Regular cardiac myocyte (primary cell): ENCODE results near the gene PARP9. TPM values are rescaled to one million over a fixed set of nuclear protein-coding genes. Genes with fewer than 3 reads are reported as not detected.

ENCODE experiments used
- total RNA-seq: library from RNA; depleted of rRNA; stranded (reverse); fragments of >200 nt; gene quantifications from 2 replicates; pipeline ENCODE4 v1.2.3, GENCODE V29; 2014

PARP9 gene
- total RNA-seq = 15.7 and 17.2 TPM in 2 replicates

GRCh38 chr3:122564155-122564912 lies at the start of gene PARP9, which contains the start of gene DTX3L:
PARP9 (minus strand) TSS chr3:122564300; CDS start chr3:122559620, 4,680 bp downstream.
DTX3L (plus strand) TSS chr3:122564338; CDS start chr3:122564427, 89 bp downstream.

GRCh38 chr3:122577409-122578031 lies 13.4 kb upstream of the PARP9 start, which contains the start of gene PARP15:
PARP15 (plus strand) TSS chr3:122577650; CDS start chr3:122577668, 18 bp downstream.

GRCh38 chr3:122514123-122515019 lies 49.7 kb downstream of the PARP9 start, which contains the start of gene KPNA1:
KPNA1 (minus strand) TSS chr3:122514939; CDS start chr3:122496565, 18,374 bp downstream.

Other genes with a start within 250 kb of the PARP9 start
- gene CSTA, start 239.1 kb downstream of the PARP9 start, total RNA-seq = 0.58 and 2.0 TPM in 2 replicates
- 29.3 and 53.5 TPM in 2 replicates for gene MIX23, start 181.1 kb downstream of the PARP9 start, total RNA-seq
- gene FAM162A, start 180.1 kb downstream of the PARP9 start, total RNA-seq = 20.1 and 33.0 TPM in 2 replicates
- 4.2 and 5.0 TPM in 2 replicates for gene WDR5B, start 148.2 kb downstream of the PARP9 start, total RNA-seq
- gene KPNA1, start 49.4 kb downstream of the PARP9 start, total RNA-seq = 21.4 and 33.4 TPM in 2 replicates
- 11.0 and 15.9 TPM in 2 replicates for gene DTX3L, start within 50 bp of the PARP9 start, total RNA-seq
- under 0.01 and 0.56 TPM in 2 replicates for gene PARP15, start 13.3 kb upstream of the PARP9 start, total RNA-seq
- gene PARP14, start 116.5 kb upstream of the PARP9 start, total RNA-seq = 36.0 and 64.0 TPM in 2 replicates
- 4.2 and 8.7 TPM in 2 replicates for gene HSPBAP1, start 229.5 kb upstream of the PARP9 start, total RNA-seq
- 13.4 and 23.1 TPM in 2 replicates for gene SLC49A4, start 230.8 kb upstream of the PARP9 start, total RNA-seq